ENCODE data around the gene MSN.
"Not testable (repeated sequence)": the region's sequence is repeated elsewhere in the genome, so short reads cannot be mapped to it uniquely, and the experiment has no call there.

Gene MSN

DNA sequence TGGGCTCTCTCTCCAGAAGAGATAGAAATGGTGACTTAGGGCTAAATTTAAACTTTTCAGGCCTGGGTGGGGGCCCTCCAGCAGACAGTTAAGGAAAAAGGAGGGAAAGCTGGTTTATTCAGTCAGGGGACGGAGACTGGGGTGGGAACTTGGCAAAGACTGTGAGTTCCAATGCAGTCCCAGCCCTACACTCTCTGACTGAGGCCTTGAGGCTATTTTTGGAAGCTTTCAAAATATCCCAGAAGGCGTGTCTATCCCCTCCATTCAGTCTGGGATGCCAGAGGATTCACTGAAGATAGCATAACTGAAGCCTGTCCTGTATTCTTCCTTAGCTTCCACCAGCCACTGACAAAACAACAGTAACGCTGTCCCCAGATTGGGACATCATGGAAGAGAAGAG lies 32.1 kb upstream of the MSN start:
- Histone ChIP-seq H3K36me3 (ENCODE audit: control insufficient read depth, insufficient read depth, low read length) (no peaks in the 10 kb centered on the region), H3K9me3 (ENCODE audit: control insufficient read depth, low read length) (no peaks in the 10 kb centered on the region), H3K27me3 (ENCODE audit: control insufficient read depth, insufficient read depth, low read length) (no peaks in the 10 kb centered on the region), H3K79me2 (no peaks in the 10 kb centered on the region), H3K9ac (no peak overlapping the region), H3K4me1 (no peaks in the 10 kb centered on the region), H3K27ac (peak overlapping the region; percentile 24), H2AFZ (no peak overlapping the region), H3K4me2 (ENCODE audit: low read length) (no peak overlapping the region), H3K4me3 (ENCODE audit: low read depth, low read length) (no peak overlapping the region)
- TF ChIP-seq, protein P1, sequence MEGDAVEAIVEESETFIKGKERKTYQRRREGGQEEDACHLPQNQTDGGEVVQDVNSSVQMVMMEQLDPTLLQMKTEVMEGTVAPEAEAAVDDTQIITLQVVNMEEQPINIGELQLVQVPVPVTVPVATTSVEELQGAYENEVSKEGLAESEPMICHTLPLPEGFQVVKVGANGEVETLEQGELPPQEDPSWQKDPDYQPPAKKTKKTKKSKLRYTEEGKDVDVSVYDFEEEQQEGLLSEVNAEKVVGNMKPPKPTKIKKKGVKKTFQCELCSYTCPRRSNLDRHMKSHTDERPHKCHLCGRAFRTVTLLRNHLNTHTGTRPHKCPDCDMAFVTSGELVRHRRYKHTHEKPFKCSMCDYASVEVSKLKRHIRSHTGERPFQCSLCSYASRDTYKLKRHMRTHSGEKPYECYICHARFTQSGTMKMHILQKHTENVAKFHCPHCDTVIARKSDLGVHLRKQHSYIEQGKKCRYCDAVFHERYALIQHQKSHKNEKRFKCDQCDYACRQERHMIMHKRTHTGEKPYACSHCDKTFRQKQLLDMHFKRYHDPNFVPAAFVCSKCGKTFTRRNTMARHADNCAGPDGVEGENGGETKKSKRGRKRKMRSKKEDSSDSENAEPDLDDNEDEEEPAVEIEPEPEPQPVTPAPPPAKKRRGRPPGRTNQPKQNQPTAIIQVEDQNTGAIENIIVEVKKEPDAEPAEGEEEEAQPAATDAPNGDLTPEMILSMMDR (IDR thresholded peaks at IDR 0.05), result no peak

DNA sequence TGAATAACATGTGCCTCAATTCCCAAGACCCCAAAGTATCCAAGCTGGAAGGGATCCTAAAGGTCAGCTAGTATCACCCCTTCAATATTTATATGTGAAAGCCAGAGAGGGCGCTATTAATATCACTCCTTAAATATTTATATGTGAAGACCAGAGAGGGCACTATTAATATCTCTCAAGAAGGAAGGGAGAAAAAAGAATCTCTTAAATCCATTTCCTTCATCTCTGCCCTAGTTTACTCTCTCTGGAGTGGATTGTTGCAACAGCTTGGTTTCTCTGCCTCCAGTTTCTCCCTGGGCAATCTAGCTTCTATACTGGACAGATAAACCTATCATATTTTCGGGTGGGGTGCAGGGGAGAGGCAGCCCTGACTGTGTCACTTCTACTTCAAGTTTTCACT lies 31.6 kb upstream of the MSN start:
- Histone ChIP-seq H2AFZ (no peak overlapping the region), H3K4me1 (no peaks in the 10 kb centered on the region), H3K9me3 (ENCODE audit: control insufficient read depth, low read length) (no peaks in the 10 kb centered on the region), H3K36me3 (ENCODE audit: control insufficient read depth, insufficient read depth, low read length) (no peaks in the 10 kb centered on the region), H3K79me2 (no peaks in the 10 kb centered on the region), H3K27ac (no peak overlapping the region), H3K4me2 (ENCODE audit: low read length) (no peak overlapping the region), H3K4me3 (ENCODE audit: low read depth, low read length) (no peak overlapping the region), H3K9ac (no peak overlapping the region), H3K27me3 (ENCODE audit: control insufficient read depth, insufficient read depth, low read length) (no peaks in the 10 kb centered on the region)
- TF ChIP-seq, protein P1 (IDR thresholded peaks at IDR 0.05), result no peak

DNA sequence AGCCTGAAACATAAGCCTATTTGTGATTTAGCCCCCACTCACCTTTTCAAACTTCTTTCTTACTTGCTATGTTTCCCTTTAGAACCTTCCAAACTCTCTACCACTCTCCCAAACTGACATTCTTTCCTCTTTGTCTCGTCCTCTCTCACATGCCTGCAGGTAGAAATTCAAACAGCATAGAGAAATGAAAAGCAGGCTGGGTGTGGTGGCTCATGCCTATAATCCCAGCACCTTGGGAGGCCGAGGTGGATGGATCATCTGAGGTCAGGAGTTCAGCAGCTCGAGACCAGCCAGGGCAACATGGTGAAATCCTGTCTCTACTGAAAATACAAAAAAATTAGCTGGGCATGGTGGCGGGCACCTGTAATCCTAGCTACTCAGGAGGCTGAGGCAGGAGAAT lies 31.2 kb upstream of the MSN start:
- not testable (repeated sequence) for H3K4me3 ChIP-seq (ENCODE audit: low read depth, low read length); H3K36me3 ChIP-seq (ENCODE audit: control insufficient read depth, insufficient read depth, low read length); H3K9ac ChIP-seq; H3K27ac ChIP-seq; H3K4me1 ChIP-seq; H3K4me2 ChIP-seq (ENCODE audit: low read length); H3K9me3 ChIP-seq (ENCODE audit: control insufficient read depth, low read length); H3K27me3 ChIP-seq (ENCODE audit: control insufficient read depth, insufficient read depth, low read length); H2AFZ ChIP-seq; H3K79me2 ChIP-seq

DNA sequence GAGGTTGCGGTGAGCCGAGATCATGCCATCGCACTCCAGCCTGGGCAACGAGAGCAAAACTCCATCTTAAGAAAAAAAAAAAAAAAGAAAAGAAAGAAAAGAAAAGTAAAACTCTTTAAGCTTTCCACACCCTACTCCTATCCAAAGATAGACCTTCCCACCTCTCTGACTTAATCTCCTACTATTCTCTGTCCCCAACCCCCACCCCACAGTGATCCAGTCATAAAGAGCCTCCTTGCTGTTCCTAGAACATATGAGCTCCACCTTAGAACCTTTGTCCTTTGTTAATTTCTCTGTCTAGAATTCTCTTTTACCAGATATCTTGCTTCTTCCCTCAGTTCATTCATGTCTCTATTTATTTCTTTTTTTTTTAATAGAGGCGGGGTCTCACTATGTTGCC lies 30.1 kb upstream of the MSN start:
- no peak overlapping the region for H3K4me2 ChIP-seq (ENCODE audit: low read length)
- no peaks in the 10 kb centered on the region for H3K36me3 ChIP-seq (ENCODE audit: control insufficient read depth, insufficient read depth, low read length)
- no peak overlapping the region for H3K27ac ChIP-seq
- no peak overlapping the region for H2AFZ ChIP-seq
- H3K4me3 ChIP-seq (ENCODE audit: low read depth, low read length), result no peak overlapping the region
- no peaks in the 10 kb centered on the region for H3K9me3 ChIP-seq (ENCODE audit: control insufficient read depth, low read length)
- H3K79me2 ChIP-seq, result no peaks in the 10 kb centered on the region
- TF ChIP-seq, protein P1 (IDR thresholded peaks at IDR 0.05), result no peak
- H3K9ac ChIP-seq, result no peak overlapping the region
- H3K4me1 ChIP-seq, result no peaks in the 10 kb centered on the region
- no peaks in the 10 kb centered on the region for H3K27me3 ChIP-seq (ENCODE audit: control insufficient read depth, insufficient read depth, low read length)

DNA sequence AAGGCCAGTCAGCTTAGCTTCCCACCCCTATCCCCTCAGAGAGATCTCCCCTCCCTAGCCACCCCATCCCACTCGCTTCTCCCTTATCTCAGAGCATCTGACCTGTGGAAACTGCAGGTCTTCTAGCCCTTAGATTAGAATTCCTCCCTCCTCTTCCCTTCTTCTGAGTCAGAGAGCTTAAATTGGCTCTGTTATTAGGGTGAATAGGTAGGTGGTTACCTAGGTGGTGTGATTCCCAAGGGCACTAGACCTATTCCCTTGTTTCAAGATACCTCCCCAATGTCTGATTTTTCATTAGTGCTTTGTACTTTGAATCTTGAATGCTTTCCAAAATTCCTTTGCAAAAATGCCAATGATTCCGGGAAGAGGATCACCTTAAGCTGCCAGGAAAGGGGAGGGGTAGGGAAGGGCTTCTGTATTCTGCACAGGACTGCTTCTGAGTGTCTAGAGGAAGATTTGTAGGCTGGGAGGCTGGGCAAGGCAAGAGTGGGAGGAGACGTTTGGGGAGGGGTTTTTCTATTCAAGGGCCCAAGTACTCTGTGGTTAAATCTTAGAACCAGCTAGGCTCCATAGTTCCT lies 24.5 kb upstream of the MSN start:
- Histone ChIP-seq H3K9me3 (ENCODE audit: control insufficient read depth, low read length) (no peaks in the 10 kb centered on the region), H3K36me3 (ENCODE audit: control insufficient read depth, insufficient read depth, low read length) (no peaks in the 10 kb centered on the region), H3K27ac (no peak overlapping the region), H3K27me3 (ENCODE audit: control insufficient read depth, insufficient read depth, low read length) (no peaks in the 10 kb centered on the region), H3K79me2 (no peaks in the 10 kb centered on the region), H3K4me1 (no peaks in the 10 kb centered on the region), H2AFZ (no peak overlapping the region), H3K9ac (no peak overlapping the region), H3K4me3 (ENCODE audit: low read depth, low read length) (no peak overlapping the region), H3K4me2 (ENCODE audit: low read length) (no peak overlapping the region)
- TF ChIP-seq, protein P1 (IDR thresholded peaks at IDR 0.05), result no peak
